K562 (cell line): ENCODE results near the gene FCRL3. TPM values are rescaled to one million over a fixed set of nuclear protein-coding genes. Genes with fewer than 3 reads are reported as not detected.

Experiments
- ATAC-seq: fragments of 200-7000 bp; cut with Tn5 transposase; 3 replicates; pipeline ENCODE4 v1.9.1; 2020; ENCODE audit warnings: moderate library complexity
- BruUV-seq: library from RNA; stranded (reverse); fragments of 400-500 nt; replicated peaks from 2 replicates; lab custom pipeline; 2021; lab: Mats Ljungman, UMichigan
- CTCF ChIA-PET: fragments of 300-600 bp; formaldehyde crosslinking; extraction: SDS; loops from one replicate; lab custom pipeline; 2021; ENCODE audit warnings: low intra/inter-chr PET ratio; lab: Yijun Ruan, JAX
- POLR2A ChIA-PET: fragments of 300-600, 350-650 bp; sonication (Branson Sonifier 250); formaldehyde crosslinking; extraction: SDS; loops from one replicate; lab custom pipeline; 2021; ENCODE audit warnings: antibody characterized with exemption, inconsistent platforms; lab: Yijun Ruan, JAX
- DNase-seq, 4 experiments: peaks; one replicate each; pipeline versions ENCODE4 v3.0.0 to v3.0.0-alpha.2; 2011 to 2018; ENCODE audit warnings: low spot score in 3 of 4, mixed read lengths in 3 of 4; ENCODE audit errors: extremely low read depth in 1 of 4
- FAIRE-seq: peaks from 2 replicates; lab custom pipeline; 2011; peaks lifted over from hg19 to GRCh38; lab: Jason Lieb, UNC
- H2AFZ ChIP-seq: 2 replicates; pipeline ENCODE4 v1.6.0; 2011; ENCODE audit warnings: low read depth, low read length, control low read depth, inconsistent platforms
- H3K27ac ChIP-seq: fragments of 200-600 bp; 3 replicates; pipeline ENCODE4 v1.8.0; 2011; ENCODE audit warnings: low read depth, mild to moderate bottlenecking, control low read depth, inconsistent platforms, low read length, moderate library complexity, mixed read lengths; ENCODE audit errors: extremely low read depth
- H3K27me3 ChIP-seq, 2 experiments: fragments of 300-600 bp in 1 of 2; 2 replicates in 1 of 2; 3 replicates in 1 of 2; pipeline versions ENCODE4 v1.6.0 to v1.8.0; 2011; ENCODE audit warnings: inconsistent platforms in 2 of 2, low read length in 2 of 2, mild to moderate bottlenecking in 1 of 2, mixed read lengths in 1 of 2, moderate library complexity in 1 of 2; ENCODE audit not compliant: control insufficient read depth in 2 of 2, insufficient read depth in 2 of 2
- H3K36me3 ChIP-seq: fragments of 300-600 bp; 3 replicates; pipeline ENCODE4 v1.8.0; 2011; ENCODE audit warnings: mild to moderate bottlenecking, low read length, inconsistent platforms; ENCODE audit not compliant: control insufficient read depth, insufficient read depth
- H3K4me1 ChIP-seq, 2 experiments: fragments of 200-600 bp in 1 of 2; replicated peaks in 1 of 2; 2 replicates in 1 of 2; 3 replicates in 1 of 2; pipeline versions ENCODE4 v1.5.1 to v1.8.0; 2011; ENCODE audit warnings: inconsistent platforms in 2 of 2, low read length in 2 of 2, mild to moderate bottlenecking in 1 of 2, mixed read lengths in 1 of 2, moderate library complexity in 1 of 2; ENCODE audit not compliant: control insufficient read depth in 2 of 2, insufficient read depth in 2 of 2
- H3K4me2 ChIP-seq: 2 replicates; pipeline ENCODE4 v1.6.1; 2011; ENCODE audit warnings: low read length, control low read depth, inconsistent platforms, mixed read lengths; ENCODE audit not compliant: insufficient read depth
- H3K4me3 ChIP-seq: fragments of 200-600 bp; sonication (generic), shearing (Covaris generic); 2 replicates; pipeline ENCODE4 v1.5.1; 2016; ENCODE audit warnings: control low read depth, inconsistent platforms
- H3K79me2 ChIP-seq: fragments of 200-600 bp; 3 replicates; pipeline ENCODE4 v1.8.0; 2011; ENCODE audit warnings: low read length, inconsistent platforms; ENCODE audit not compliant: control insufficient read depth, insufficient read depth
- H3K9ac ChIP-seq, 2 experiments: 2 replicates each; pipeline versions ENCODE4 v1.6.0 to v1.6.1; 2011; ENCODE audit warnings: low read depth in 2 of 2, low read length in 2 of 2, control low read depth in 1 of 2, inconsistent platforms in 1 of 2, mild to moderate bottlenecking in 1 of 2, mixed read lengths in 1 of 2; ENCODE audit not compliant: insufficient read depth in 1 of 2
- H3K9me1 ChIP-seq: one replicate; pipeline ENCODE4 v1.6.0; 2011; ENCODE audit warnings: inconsistent platforms, mild to moderate bottlenecking, low read length, moderate library complexity; ENCODE audit not compliant: control insufficient read depth, insufficient read depth
- H3K9me3 ChIP-seq: replicated peaks from 2 replicates; pipeline ENCODE4 v1.5.1; 2011; ENCODE audit warnings: low read depth, low read length, inconsistent platforms; ENCODE audit not compliant: control insufficient read depth, insufficient read depth
- H4K20me1 ChIP-seq: replicated peaks from 2 replicates; pipeline ENCODE4 v1.6.1; 2011; ENCODE audit warnings: low read length, inconsistent platforms, mixed read lengths; ENCODE audit not compliant: control insufficient read depth, insufficient read depth
- CC2D1A ChIP-seq: fragments of 450-650 bp; IDR thresholded peaks from 2 replicates; pipeline ENCODE4 v1.6.1; 2017; ENCODE audit warnings: mild to moderate bottlenecking
- CHD2 ChIP-seq: IDR thresholded peaks from 2 replicates; pipeline ENCODE4 v1.6.1; 2011; ENCODE audit warnings: low read depth, low read length
- SMARCC2 ChIP-seq: fragments of 450-650 bp; IDR thresholded peaks from 2 replicates; pipeline ENCODE4 v1.6.1; 2017; ENCODE audit warnings: antibody characterized with exemption, moderate library complexity, mild to moderate bottlenecking, low read depth
- SP1 ChIP-seq: sonication (generic); formaldehyde crosslinking; IDR thresholded peaks from 2 replicates; pipeline ENCODE4 v1.8.1; 2022; ENCODE audit warnings: mild to moderate bottlenecking, missing genetic modification reagents
- SRSF1 ChIP-seq: fragments of 200-400 bp; formaldehyde crosslinking; IDR thresholded peaks from 2 replicates; pipeline ENCODE4 v1.6.1; 2017; ENCODE audit warnings: mild to moderate bottlenecking, low read depth, low read length, moderate library complexity
- TSC22D4 ChIP-seq: fragments of 450-650 bp; IDR thresholded peaks from 2 replicates; pipeline ENCODE4 v1.6.1; 2016; ENCODE audit warnings: missing genetic modification characterization, missing biosample characterization, control low read depth
- ZNF239 ChIP-seq: fragments of 250-450 bp; sonication (Bioruptor Pico); IDR thresholded peaks from 2 replicates; pipeline ENCODE4 v1.4.0; 2020; ENCODE audit warnings: mild to moderate bottlenecking
- WGBS: fragments of 100-300 bp; shearing (Covaris generic); methylation state at CpG from one replicate; pipeline ENCODE4 v1.1.6; 2016; ENCODE audit warnings: low coverage, mixed read lengths; ENCODE audit not compliant: insufficient coverage; ENCODE audit errors: missing lambda C conversion rate; 5-methylcytosine and 5-hydroxymethylcytosine counted together
- in situ Hi-C: fragments of 300-500 bp; cut with MboI; formaldehyde crosslinking; loops from 4 replicates; pipeline ENCODE4 v1.15.0; 2018; ENCODE audit warnings: inconsistent platforms, mixed read lengths
- intact Hi-C: fragments of 100-400 bp; cut with micrococcal nuclease; formaldehyde crosslinking; loops from 2 replicates; pipeline ENCODE4 v1.14.2; 2022
- polyA plus RNA-seq, 8 experiments: library from polyadenylated mRNA; depleted of rRNA in 4 of 8; stranded (reverse) in 5 of 8; unstranded in 3 of 8; fragments of >200 nt; fragmentation: Nextera tagmentation in 2 of 8; fragmentation: Illumina TruSeq in 1 of 8; extraction: Ambion mirVana in 2 of 8; extraction: Trizol in 1 of 8; gene quantifications; 2 replicates each; pipeline versions ENCODE4 v1.2.1 to v1.2.3, GENCODE V29; 2011 to 2014; ENCODE audit warnings: inconsistent platforms in 1 of 8, missing spikeins in 1 of 8
- total RNA-seq, 7 experiments: library from RNA; depleted of rRNA in 6 of 7; stranded (reverse); fragments of >200 nt in 6 of 7; fragmentation: Illumina TruSeq in 2 of 7; extraction: Trizol in 2 of 7; gene quantifications; 2 replicates each; pipeline versions ENCODE4 v1.2.1 to v1.2.3, GENCODE V29; 2011 to 2021; ENCODE audit warnings: low replicate concordance in 1 of 7
- TF ChIP-seq, protein P1 (sequence below): fragments of 450-650 bp; IDR thresholded peaks from 2 replicates; pipeline ENCODE4 v1.7.0; 2016; ENCODE audit warnings: borderline replicate concordance
- TF ChIP-seq, protein P2 (sequence below): sonication (generic); formaldehyde crosslinking; IDR thresholded peaks from 2 replicates; pipeline ENCODE4 v1.8.0; 2022; ENCODE audit warnings: mild to moderate bottlenecking, low read depth, missing genetic modification reagents

Gene FCRL3
- total and polyA plus RNA-seq, 9 of the 15 experiments (the other 6 are each of a cell fraction or from before 2014, with no cell fraction given), result not detected

DNA sequence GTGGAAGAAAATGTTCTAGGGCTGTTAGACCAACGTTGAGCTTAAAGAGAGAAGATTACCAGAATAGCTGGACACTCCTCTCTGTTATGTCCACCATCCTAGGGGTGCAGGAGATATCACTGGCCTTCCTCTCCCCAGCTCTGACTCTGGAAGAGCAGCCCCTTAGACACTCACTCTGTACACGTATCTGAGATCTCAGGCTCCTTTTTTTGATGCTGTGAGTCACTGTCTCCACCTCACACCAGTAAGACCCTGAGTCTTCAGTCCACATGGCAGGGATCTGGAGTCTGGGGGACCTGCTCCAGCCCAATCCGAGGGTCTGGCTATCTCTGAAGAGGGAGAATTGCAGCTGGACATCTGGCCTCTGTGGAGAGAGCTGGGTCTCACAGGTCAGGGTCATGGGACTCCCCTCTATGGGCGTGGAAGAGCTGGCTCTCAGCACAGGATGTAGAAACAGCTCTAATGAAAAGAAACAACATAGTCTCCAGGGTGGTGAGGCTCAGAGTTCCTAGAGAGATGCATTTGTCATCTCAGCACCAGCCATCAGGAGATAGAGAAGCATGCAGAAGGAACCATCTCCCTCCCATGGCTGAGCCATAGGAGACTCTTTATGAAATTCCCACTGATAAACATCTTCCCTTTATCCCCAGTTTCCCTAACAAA is 3.5 kb downstream of the FCRL3 start:
- POLR2A ChIA-PET, result no interaction called here
- ATAC-seq, result no peak

More for the DNA sequence above, 3.5 kb downstream of the FCRL3 start:
- Histone ChIP-seq H3K4me1 (no peaks in the 10 kb centered on the region), H3K4me3 (no peak overlapping the region), H4K20me1 (no peaks in the 10 kb centered on the region), H3K27ac (no peak overlapping the region), H3K9me1 (no peaks in the 10 kb centered on the region), H3K9me3 (no peaks in the 10 kb centered on the region), H2AFZ (no peak overlapping the region), H3K9ac (no peak overlapping the region), H3K4me2 (no peak overlapping the region), H3K79me2 (no peaks in the 10 kb centered on the region), H3K27me3 (no peaks in the 10 kb centered on the region), H3K36me3 (no peaks in the 10 kb centered on the region)
- CTCF ChIA-PET, result no interaction called here
- no TSS peak for BruUV-seq
- intact Hi-C loops (loop anchor here (10.0 kb wide), 1 partner anchor 112 kb away; no protein-coding TSS in a partner anchor), in situ Hi-C loops (no loop called here)
- no peak for DNase-seq
- WGBS, result 2% methylated on average over 4 of the region's 4 CpGs
- TF ChIP-seq ZNF239 (CRISPR knock-in tag), result no peak
- TF ChIP-seq, protein P1, sequence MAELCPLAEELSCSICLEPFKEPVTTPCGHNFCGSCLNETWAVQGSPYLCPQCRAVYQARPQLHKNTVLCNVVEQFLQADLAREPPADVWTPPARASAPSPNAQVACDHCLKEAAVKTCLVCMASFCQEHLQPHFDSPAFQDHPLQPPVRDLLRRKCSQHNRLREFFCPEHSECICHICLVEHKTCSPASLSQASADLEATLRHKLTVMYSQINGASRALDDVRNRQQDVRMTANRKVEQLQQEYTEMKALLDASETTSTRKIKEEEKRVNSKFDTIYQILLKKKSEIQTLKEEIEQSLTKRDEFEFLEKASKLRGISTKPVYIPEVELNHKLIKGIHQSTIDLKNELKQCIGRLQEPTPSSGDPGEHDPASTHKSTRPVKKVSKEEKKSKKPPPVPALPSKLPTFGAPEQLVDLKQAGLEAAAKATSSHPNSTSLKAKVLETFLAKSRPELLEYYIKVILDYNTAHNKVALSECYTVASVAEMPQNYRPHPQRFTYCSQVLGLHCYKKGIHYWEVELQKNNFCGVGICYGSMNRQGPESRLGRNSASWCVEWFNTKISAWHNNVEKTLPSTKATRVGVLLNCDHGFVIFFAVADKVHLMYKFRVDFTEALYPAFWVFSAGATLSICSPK, result no peak
- TF ChIP-seq, protein P2, sequence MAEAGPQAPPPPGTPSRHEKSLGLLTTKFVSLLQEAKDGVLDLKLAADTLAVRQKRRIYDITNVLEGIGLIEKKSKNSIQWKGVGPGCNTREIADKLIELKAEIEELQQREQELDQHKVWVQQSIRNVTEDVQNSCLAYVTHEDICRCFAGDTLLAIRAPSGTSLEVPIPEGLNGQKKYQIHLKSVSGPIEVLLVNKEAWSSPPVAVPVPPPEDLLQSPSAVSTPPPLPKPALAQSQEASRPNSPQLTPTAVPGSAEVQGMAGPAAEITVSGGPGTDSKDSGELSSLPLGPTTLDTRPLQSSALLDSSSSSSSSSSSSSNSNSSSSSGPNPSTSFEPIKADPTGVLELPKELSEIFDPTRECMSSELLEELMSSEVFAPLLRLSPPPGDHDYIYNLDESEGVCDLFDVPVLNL (CRISPR knock-in tag), result no peak
- no peak for TF ChIP-seq CHD2
- no peak for TF ChIP-seq SRSF1
- TF ChIP-seq TSC22D4 (tag), result no peak
- TF ChIP-seq SP1 (CRISPR knock-in tag), result no peak
- no peak for TF ChIP-seq CC2D1A
- TF ChIP-seq SMARCC2, result no peak
- no peak for FAIRE-seq
